HL-60 (cell line): ENCODE results near the gene ARMC6.

ENCODE experiments used
- CTCF ChIP-seq: IDR thresholded peaks from one replicate; pipeline ENCODE4 v1.5.1; 2011; ENCODE audit warnings: low read length, control low read depth, inconsistent platforms; ENCODE audit not compliant: insufficient read depth
- GABPA ChIP-seq: IDR thresholded peaks from 2 replicates; pipeline ENCODE4 v1.6.1; 2012; ENCODE audit warnings: low read depth
- POLR2AphosphoS5 ChIP-seq: IDR thresholded peaks from 2 replicates; pipeline ENCODE4 v1.6.1; 2012; ENCODE audit warnings: low read depth
- REST ChIP-seq: IDR thresholded peaks from 2 replicates; pipeline ENCODE4 v1.6.1; 2012; ENCODE audit warnings: low read depth; ENCODE audit not compliant: insufficient replicate concordance
- SPI1 ChIP-seq: IDR thresholded peaks from 2 replicates; pipeline ENCODE4 v1.6.1; 2012; ENCODE audit warnings: low read depth, mild to moderate bottlenecking, borderline replicate concordance

- TF ChIP-seq CTCF (no peak), REST (no peak), POLR2AphosphoS5 (no peak), GABPA (no peak), SPI1 (no peak)
Observed at GRCh38 chr19:19067276-19068072, 34.1 kb downstream of the ARMC6 start.
